Nasal cavity respiratory epithelium epithelial cell of viscerocranial mucosa (primary cell): ENCODE results near the gene FPGT. TPM values are rescaled to one million over a fixed set of nuclear protein-coding genes. Genes with fewer than 3 reads are reported as not detected.

Source experiments
- total RNA-seq: library from RNA; depleted of rRNA; stranded (reverse); fragments of >200 nt; gene quantifications from 2 replicates; pipeline ENCODE4 v1.2.3, GENCODE V29; 2014

The FPGT gene
- total RNA-seq: 12.6 and 24.4 TPM in 2 replicates

GRCh38 chr1:74197657-74198552, at the start of gene FPGT, which contains the start of gene LRRIQ3:
Gene FPGT, plus strand, starts transcription at chr1:74198242. Its CDS starts 37 bp downstream, at chr1:74198279.
Gene LRRIQ3, minus strand, starts transcription at chr1:74198176. Its CDS starts 14,492 bp downstream, at chr1:74183684.

GRCh38 chr1:74235153-74235552, 37.1 kb downstream of the FPGT start, which contains the start of gene TNNI3K:
Gene TNNI3K, plus strand, starts transcription at chr1:74235387. Its CDS starts 65 bp downstream, at chr1:74235452.

Other genes starting within 250 kb of the FPGT start
- gene LRRIQ3, start 66 bp upstream of the FPGT start, total RNA-seq: under 0.01 and 0.71 TPM in 2 replicates
- gene TNNI3K, start 37.1 kb downstream of the FPGT start, total RNA-seq: 0.34 and 0.64 TPM in 2 replicates